IgD-negative memory B cell (primary cell): Measurements from ENCODE around the gene HOOK2. TPM values are rescaled to one million over a fixed set of nuclear protein-coding genes. Genes with fewer than 3 reads are reported as not detected.

Source experiments
- H3K27ac Mint-ChIP-seq, 3 donors: one replicate each; pipeline ENCODE4 v1.8.0; 2020 to 2022; ENCODE audit warnings: mild to moderate bottlenecking in 3 of 3, mixed read lengths in 3 of 3, moderate library complexity in 1 of 3
- H3K27me3 Mint-ChIP-seq: one replicate; pipeline ENCODE4 v1.8.0; 2021; ENCODE audit warnings: mixed read lengths
- H3K36me3 Mint-ChIP-seq: one replicate; pipeline ENCODE4 v1.8.0; 2020; ENCODE audit warnings: mild to moderate bottlenecking, mixed read lengths
- H3K4me1 Mint-ChIP-seq, 3 donors: one replicate each; pipeline ENCODE4 v1.8.0; 2020 to 2022; ENCODE audit warnings: mixed read lengths in 3 of 3, mild to moderate bottlenecking in 1 of 3
- H3K4me3 Mint-ChIP-seq, 4 donors: one replicate each; pipeline ENCODE4 v1.8.0; 2020 to 2022; ENCODE audit warnings: mild to moderate bottlenecking in 4 of 4, mixed read lengths in 4 of 4, moderate library complexity in 3 of 4
- H3K9me3 Mint-ChIP-seq, 3 donors: one replicate each; pipeline ENCODE4 v1.8.0; 2020 to 2021; ENCODE audit warnings: mixed read lengths in 3 of 3, mild to moderate bottlenecking in 1 of 3
- polyA plus RNA-seq: library from polyadenylated mRNA; unstranded; fragments of 300-500 nt; fragmentation: Illumina TruSeq; gene quantifications from one replicate; pipeline ENCODE4 v1.2.3, GENCODE V29; 2021

The HOOK2 gene
- polyA plus RNA-seq, 1 donor from 2014 or later = 6.6 TPM

- Mint-ChIP-seq H3K27ac (no peak overlapping the region), H3K4me1 (peaks cover 3 to 6% (median 4%) of the 10 kb centered on the region in 3 donors), H3K4me3 (no peak overlapping the region), H3K27me3 (no peaks in the 10 kb centered on the region), H3K9me3 (no peaks in the 10 kb centered on the region), H3K36me3 (peaks cover 1% of the 10 kb centered on the region)
Measured at GRCh38 chr19:12763100-12763499, 12.3 kb downstream of the HOOK2 start.

- Mint-ChIP-seq H3K4me3 (peak overlapping the region in 1 of 4 donors; percentile 37), H3K9me3 (no peaks in the 10 kb centered on the region), H3K4me1 (peaks cover 3 to 8% (median 6%) of the 10 kb centered on the region in 3 donors), H3K36me3 (peaks cover 1% of the 10 kb centered on the region), H3K27ac (no peak overlapping the region), H3K27me3 (peaks cover 7% of the 10 kb centered on the region)
Measured at GRCh38 chr19:12759686-12760085, 15.7 kb downstream of the HOOK2 start.

DNA sequence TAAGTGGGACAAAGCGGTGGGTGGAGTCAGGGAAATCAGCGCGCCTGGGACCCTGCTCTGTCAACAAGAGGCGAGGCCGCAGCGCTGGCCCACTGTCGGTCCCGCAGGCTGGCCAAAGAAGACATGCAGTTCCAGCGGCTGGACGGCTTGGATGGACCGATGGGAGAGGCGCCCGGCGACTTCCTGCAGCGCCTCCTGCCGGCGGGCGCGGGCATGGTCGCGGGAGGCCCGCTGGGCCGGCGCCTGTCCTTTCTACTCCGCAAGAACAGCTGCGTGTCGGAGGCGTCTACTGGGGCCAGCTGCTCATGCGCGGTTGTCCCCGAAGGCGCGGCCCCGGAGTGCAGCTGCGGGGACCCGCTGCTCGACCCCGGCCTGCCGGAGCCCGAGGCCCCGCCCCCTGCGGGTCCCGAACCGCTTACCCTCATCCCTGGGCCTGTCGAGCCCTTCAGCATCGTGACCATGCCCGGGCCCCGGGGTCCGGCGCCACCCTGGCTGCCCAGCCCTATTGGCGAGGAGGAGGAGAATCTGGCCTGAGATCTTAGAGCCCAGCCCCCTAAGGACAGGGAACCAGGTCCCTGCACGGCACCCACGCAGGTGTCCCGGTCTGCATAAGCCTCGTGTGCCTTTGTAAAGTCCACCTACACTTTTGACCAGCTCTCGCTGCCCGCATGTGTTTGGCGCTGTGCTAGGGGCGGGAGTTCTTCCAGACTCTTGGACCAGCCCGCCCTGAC lies 17.6 kb downstream of the HOOK2 start:
- Mint-ChIP-seq H3K36me3 (peaks cover 1% of the 10 kb centered on the region), H3K4me1 (peaks cover 3 to 8% (median 6%) of the 10 kb centered on the region in 3 donors), H3K9me3 (no peaks in the 10 kb centered on the region), H3K27ac (no peak overlapping the region), H3K27me3 (peaks cover 10% of the 10 kb centered on the region), H3K4me3 (peak overlapping the region in 3 of 4 donors; percentile 33 to 82 (median 34))

DNA sequence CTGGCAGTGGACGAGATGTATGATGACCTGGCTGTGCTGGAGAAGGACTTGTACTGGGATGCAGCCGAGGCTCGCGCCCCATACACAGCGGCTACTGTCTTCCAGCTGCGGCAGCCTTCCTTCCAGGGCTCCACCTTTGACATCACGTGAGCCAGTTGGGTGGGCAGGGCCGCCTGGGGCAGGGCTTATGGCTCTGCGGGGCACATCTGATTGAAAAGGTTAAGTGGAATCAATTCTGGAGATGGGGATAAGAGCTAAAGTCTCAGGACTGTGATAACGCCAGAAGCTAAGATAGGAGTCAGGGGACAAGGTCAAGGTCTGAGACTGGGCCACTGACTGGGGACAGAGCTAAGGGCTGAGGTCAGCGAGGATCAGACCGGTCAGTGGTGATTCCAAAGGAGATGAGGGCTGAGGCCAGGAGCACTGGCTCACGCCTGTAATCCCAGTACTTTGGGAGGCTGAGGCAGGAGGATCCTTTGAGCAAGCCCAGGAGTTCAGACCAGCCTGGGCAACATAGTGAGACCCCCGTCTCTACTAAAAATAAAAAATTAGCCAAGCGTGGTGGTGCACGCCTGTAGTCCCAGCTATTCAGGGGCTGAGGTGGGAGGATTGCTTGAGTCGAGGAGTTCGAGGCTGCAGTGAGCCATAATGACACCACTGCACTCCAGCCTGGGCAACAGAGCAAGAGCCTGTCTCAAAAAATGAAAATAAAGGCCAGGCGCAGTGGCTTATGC lies 19.0 kb downstream of the HOOK2 start:
- Mint-ChIP-seq H3K27ac (peak overlapping the region in 1 of 3 donors; percentile 45), H3K9me3 (no peaks in the 10 kb centered on the region), H3K27me3 (peaks cover 12% of the 10 kb centered on the region), H3K4me3 (peak overlapping the region in 1 of 4 donors; percentile 37), H3K36me3 (peaks cover 1% of the 10 kb centered on the region), H3K4me1 (peaks cover 3 to 8% (median 6%) of the 10 kb centered on the region in 3 donors)

GRCh38 chr19:12754465-12755196 lies 20.7 kb downstream of the HOOK2 start:
- no peaks in the 10 kb centered on the region for H3K9me3 Mint-ChIP-seq
- no peak overlapping the region for H3K27ac Mint-ChIP-seq
- H3K27me3 Mint-ChIP-seq = peaks cover 12% of the 10 kb centered on the region

GRCh38 chr19:12752056-12752781 lies 23.1 kb downstream of the HOOK2 start:
- Mint-ChIP-seq H3K27ac (no peak overlapping the region), H3K4me3 (no peak overlapping the region), H3K27me3 (peaks cover 12% of the 10 kb centered on the region), H3K4me1 (peaks cover 5 to 12% (median 5%) of the 10 kb centered on the region in 3 donors), H3K36me3 (peaks cover 6% of the 10 kb centered on the region), H3K9me3 (peaks cover 0 to 5% (median 0%) of the 10 kb centered on the region in 3 donors)

More at GRCh38 chr19:12754465-12755196, 20.7 kb downstream of the HOOK2 start:
- Mint-ChIP-seq H3K4me3 (no peak overlapping the region), H3K4me1 (peaks cover 3 to 15% (median 4%) of the 10 kb centered on the region in 3 donors), H3K36me3 (no peaks in the 10 kb centered on the region)

- Mint-ChIP-seq H3K27ac (peak within 1 kb of the TSS in 2 of 3 donors; percentile 11 to 56), H3K27me3 (peaks cover 12% of the 10 kb centered on the region), H3K36me3 (peaks cover 7% of the 10 kb centered on the region), H3K9me3 (peaks cover 0 to 5% (median 0%) of the 10 kb centered on the region in 3 donors), H3K4me3 (no peak within 1 kb of the TSS), H3K4me1 (peaks cover 5 to 12% (median 5%) of the 10 kb centered on the region in 3 donors)
Measured at GRCh38 chr19:12751635-12752034, 23.7 kb downstream of the HOOK2 start, which contains the start of gene BEST2. Gene BEST2, plus strand, starts transcription at chr19:12751791. Its CDS starts 802 bp downstream, at chr19:12752593.

GRCh38 chr19:12750851-12751250 lies 24.5 kb downstream of the HOOK2 start:
- no peak overlapping the region for H3K4me3 Mint-ChIP-seq
- H3K27me3 Mint-ChIP-seq = peaks cover 10% of the 10 kb centered on the region
- H3K36me3 Mint-ChIP-seq = peaks cover 7% of the 10 kb centered on the region
- peaks cover 5 to 12% (median 5%) of the 10 kb centered on the region in 3 donors for H3K4me1 Mint-ChIP-seq
- peak overlapping the region in 2 of 3 donors; percentile 11 to 56 for H3K27ac Mint-ChIP-seq
- peaks cover 0 to 5% (median 0%) of the 10 kb centered on the region in 3 donors for H3K9me3 Mint-ChIP-seq

DNA sequence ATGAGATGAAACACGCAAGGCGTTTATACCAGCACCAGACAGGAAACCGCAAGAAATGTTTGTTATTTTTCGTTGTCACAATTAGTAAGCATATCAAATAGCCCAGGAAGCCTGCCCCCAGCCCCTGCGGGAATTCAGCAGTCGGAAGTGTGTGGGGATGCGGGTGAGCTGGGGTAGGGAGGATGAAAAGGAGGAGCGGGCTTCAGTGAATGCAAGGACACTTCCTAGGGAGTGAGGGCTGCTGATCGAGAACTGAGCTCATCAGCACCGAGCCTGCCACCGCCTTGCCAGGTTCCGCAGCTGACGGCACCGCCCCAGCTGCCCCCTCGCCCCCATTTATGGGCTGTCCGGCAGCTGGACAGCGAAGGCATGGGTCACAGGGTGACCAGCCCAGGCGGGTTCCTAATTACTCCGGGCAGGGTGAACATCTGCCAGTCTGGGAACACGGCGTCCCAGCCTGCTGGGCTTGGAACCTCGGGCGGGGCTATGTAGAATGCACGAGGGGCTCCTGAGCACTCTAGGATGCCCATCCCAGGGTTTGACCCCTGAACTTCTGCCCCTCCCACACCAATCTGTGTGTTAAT lies 25.3 kb downstream of the HOOK2 start:
- peak overlapping the region; percentile 85 to 95 (median 94) for H3K27ac Mint-ChIP-seq
- peaks cover 7% of the 10 kb centered on the region for H3K36me3 Mint-ChIP-seq
- peaks cover 7% of the 10 kb centered on the region for H3K27me3 Mint-ChIP-seq
- H3K9me3 Mint-ChIP-seq = peaks cover 0 to 5% (median 0%) of the 10 kb centered on the region in 3 donors
- H3K4me3 Mint-ChIP-seq = peak overlapping the region in 3 of 4 donors; percentile 23 to 94 (median 54)
- peaks cover 5 to 12% (median 5%) of the 10 kb centered on the region in 3 donors for H3K4me1 Mint-ChIP-seq

DNA sequence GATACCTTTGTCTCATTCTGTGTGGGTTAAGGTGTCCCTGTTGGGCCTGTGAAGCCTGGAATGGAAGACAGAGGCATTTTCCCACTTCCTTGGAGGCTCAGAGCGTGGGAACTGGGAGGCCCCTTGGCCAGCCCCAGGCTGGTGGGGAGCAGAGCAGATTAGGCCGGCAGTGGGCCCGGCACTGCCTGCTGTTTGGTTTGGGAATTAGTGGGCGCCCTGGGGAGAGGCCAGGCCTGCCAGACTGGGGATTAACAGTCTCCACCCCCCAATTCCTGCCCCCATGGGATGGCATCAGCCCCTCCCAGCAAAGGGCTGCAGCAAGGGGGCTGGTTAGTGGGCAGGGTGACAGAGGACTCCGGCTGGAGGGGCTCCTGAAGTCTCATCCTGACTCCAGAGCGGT lies 26.9 kb downstream of the HOOK2 start:
- H3K4me1 Mint-ChIP-seq = peaks cover 5 to 12% (median 5%) of the 10 kb centered on the region in 3 donors
- peak overlapping the region in 1 of 3 donors; percentile 69 for H3K27ac Mint-ChIP-seq
- H3K9me3 Mint-ChIP-seq = peaks cover 0 to 5% (median 0%) of the 10 kb centered on the region in 3 donors
- H3K4me3 Mint-ChIP-seq = no peak overlapping the region
- H3K27me3 Mint-ChIP-seq = peaks cover 2% of the 10 kb centered on the region
- H3K36me3 Mint-ChIP-seq = peaks cover 10% of the 10 kb centered on the region

GRCh38 chr19:12745166-12745897 lies 30.0 kb downstream of the HOOK2 start:
- Mint-ChIP-seq H3K9me3 (peaks cover 0 to 5% (median 0%) of the 10 kb centered on the region in 3 donors), H3K4me3 (peak overlapping the region in 1 of 4 donors; percentile 45), H3K27ac (no peak overlapping the region), H3K27me3 (no peaks in the 10 kb centered on the region), H3K4me1 (peaks cover 4 to 8% (median 5%) of the 10 kb centered on the region in 3 donors), H3K36me3 (peaks cover 17% of the 10 kb centered on the region)

GRCh38 chr19:12737835-12738351 lies 37.5 kb downstream of the HOOK2 start:
- Mint-ChIP-seq H3K36me3 (peaks cover 9% of the 10 kb centered on the region), H3K4me3 (peak overlapping the region; percentile 82 to 100 (median 100)), H3K27ac (peak overlapping the region in 2 of 3 donors; percentile 88 to 93), H3K4me1 (peaks cover 16 to 28% (median 23%) of the 10 kb centered on the region in 3 donors), H3K9me3 (no peaks in the 10 kb centered on the region), H3K27me3 (peaks cover 2% of the 10 kb centered on the region)
